Activated naive CD8-positive, alpha-beta T cell (primary cell): ENCODE results near the gene CABP4.
"Not testable (repeated sequence)": the region's sequence is repeated elsewhere in the genome, so short reads cannot be mapped to it uniquely, and the experiment has no call there.

Experiments used
- H3K27ac Mint-ChIP-seq: one replicate; pipeline ENCODE4 v1.8.0; 2021; ENCODE audit warnings: mixed read lengths
- H3K27me3 Mint-ChIP-seq: one replicate; pipeline ENCODE4 v1.8.0; 2021; ENCODE audit warnings: mixed read lengths
- H3K36me3 Mint-ChIP-seq: one replicate; pipeline ENCODE4 v1.8.0; 2021; ENCODE audit warnings: mixed read lengths
- H3K4me1 Mint-ChIP-seq: one replicate; pipeline ENCODE4 v1.8.0; 2021; ENCODE audit warnings: low read depth, mixed read lengths
- H3K4me3 Mint-ChIP-seq: one replicate; pipeline ENCODE4 v1.8.0; 2021; ENCODE audit warnings: mild to moderate bottlenecking, mixed read lengths
- H3K9me3 Mint-ChIP-seq: one replicate; pipeline ENCODE4 v1.8.0; 2021; ENCODE audit warnings: low read depth, mixed read lengths

Gene CABP4

DNA sequence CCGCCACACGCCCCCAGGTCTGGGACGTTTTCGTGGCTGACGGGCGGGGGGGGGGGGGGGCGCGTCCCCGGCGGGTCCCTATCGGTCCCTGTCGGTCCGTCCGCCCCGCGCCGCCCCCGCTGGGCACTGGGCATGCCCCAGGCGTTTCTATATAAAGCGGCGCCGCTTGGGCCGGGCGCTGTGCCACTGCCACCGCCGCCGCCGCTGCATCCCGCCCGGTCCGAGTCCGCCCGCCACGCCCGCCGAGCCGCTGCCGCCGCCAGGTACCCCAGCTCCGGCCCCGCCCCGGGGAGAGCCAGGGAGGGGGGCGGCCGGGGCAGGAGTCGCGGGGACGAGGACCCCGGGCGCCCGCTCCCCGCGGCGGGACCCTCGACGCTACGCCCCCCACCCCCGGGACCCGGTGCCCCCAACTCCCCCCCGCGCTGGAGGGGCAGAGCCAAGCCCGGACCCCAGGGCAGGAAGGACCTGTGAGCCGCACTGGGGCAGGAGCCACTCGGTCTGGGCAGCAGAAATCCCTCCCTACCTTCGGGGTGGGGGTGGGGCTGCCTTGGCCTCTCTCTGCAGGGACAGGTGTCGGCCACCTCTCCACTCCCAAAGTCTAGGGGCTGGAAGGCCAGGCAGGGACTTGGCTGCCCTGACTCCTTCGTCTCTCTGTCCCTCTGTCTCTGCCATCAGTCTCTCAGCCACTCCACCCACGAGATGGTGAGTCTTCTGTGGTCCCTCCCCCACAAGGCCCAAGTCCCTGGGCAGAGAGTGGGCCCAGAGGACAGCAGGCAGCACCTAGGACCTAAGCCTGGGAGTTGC, 39.5 kb upstream of the CABP4 start, which contains the start of gene CARNS1:
Gene CARNS1 (plus strand): TSS at position 178 of the 804 bp plus-strand sequence. CDS start 522 bp downstream, at position 700.
- H3K27me3 Mint-ChIP-seq: no peaks in the 10 kb centered on the region
- peaks cover 68% of the 10 kb centered on the region for H3K4me1 Mint-ChIP-seq
- peak within 1 kb of the TSS; percentile 85 for H3K4me3 Mint-ChIP-seq
- H3K27ac Mint-ChIP-seq: peak within 1 kb of the TSS; percentile 97
- H3K9me3 Mint-ChIP-seq: no peaks in the 10 kb centered on the region
- no peaks in the 10 kb centered on the region for H3K36me3 Mint-ChIP-seq

DNA sequence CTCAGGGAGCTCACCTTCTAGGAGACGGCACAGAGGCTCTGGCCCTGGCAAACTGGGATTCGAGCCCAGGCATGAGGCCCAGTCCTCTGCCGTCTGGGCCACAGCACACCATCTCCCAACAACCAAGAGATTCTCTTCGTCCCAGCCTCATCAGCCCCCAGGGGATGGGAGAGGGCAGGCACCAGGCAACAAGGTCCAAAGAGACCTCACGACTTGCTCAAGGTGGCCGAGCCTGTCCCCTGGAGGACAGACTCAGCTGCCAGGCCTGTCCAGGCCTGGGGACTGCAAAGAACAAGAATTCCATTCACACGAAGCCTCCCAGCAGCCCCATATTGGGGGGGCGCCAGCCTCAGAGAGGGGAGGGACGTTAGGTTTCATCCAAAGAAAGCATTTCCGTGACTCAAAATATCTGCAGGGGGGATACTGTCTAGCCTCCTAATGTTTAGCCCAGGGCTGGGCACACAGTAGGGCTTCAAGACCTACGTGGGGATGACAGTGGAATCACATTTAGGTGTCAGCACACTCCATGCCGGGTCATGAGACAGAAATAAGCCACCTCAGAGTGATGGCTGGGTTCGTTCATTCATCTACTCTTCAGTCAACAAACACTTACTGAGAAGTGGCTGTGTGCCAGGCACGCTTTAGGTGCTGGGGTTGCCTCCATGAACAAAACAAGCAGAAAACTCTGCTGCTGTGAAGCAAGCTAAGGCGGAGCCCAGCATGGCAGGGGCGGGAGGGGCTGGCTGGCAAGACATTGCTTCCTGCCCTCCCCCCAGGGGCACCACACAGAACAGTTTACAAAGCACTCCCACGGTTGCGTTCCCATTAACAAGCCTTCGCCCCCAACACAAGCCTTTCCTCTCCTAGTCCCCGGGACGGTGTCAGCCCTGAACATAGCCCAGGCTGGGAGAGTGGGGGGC, 38.5 kb upstream of the CABP4 start:
- no peaks in the 10 kb centered on the region for H3K27me3 Mint-ChIP-seq
- peaks cover 62% of the 10 kb centered on the region for H3K4me1 Mint-ChIP-seq
- H3K9me3 Mint-ChIP-seq: no peaks in the 10 kb centered on the region
- peak overlapping the region; percentile 85 for H3K4me3 Mint-ChIP-seq
- H3K36me3 Mint-ChIP-seq: no peaks in the 10 kb centered on the region
- H3K27ac Mint-ChIP-seq: peak overlapping the region; percentile 97

GRCh38 chr11:67417425-67417824, 37.7 kb upstream of the CABP4 start:
- H3K4me1 Mint-ChIP-seq: peaks cover 54% of the 10 kb centered on the region
- H3K4me3 Mint-ChIP-seq: peak overlapping the region; percentile 85
- no peaks in the 10 kb centered on the region for H3K36me3 Mint-ChIP-seq
- no peaks in the 10 kb centered on the region for H3K27me3 Mint-ChIP-seq
- H3K27ac Mint-ChIP-seq: peak overlapping the region; percentile 85
- H3K9me3 Mint-ChIP-seq: no peaks in the 10 kb centered on the region

GRCh38 chr11:67418476-67419281, 36.5 kb upstream of the CABP4 start:
- Mint-ChIP-seq H3K9me3 (no peaks in the 10 kb centered on the region), H3K36me3 (no peaks in the 10 kb centered on the region), H3K4me3 (peak overlapping the region; percentile 85), H3K27ac (peak overlapping the region; percentile 93), H3K27me3 (no peaks in the 10 kb centered on the region), H3K4me1 (peaks cover 48% of the 10 kb centered on the region)

GRCh38 chr11:67419325-67420049, 35.7 kb upstream of the CABP4 start:
- no peaks in the 10 kb centered on the region for H3K9me3 Mint-ChIP-seq
- no peaks in the 10 kb centered on the region for H3K27me3 Mint-ChIP-seq
- H3K36me3 Mint-ChIP-seq: no peaks in the 10 kb centered on the region
- H3K27ac Mint-ChIP-seq: peak overlapping the region; percentile 93
- peak overlapping the region; percentile 85 for H3K4me3 Mint-ChIP-seq
- H3K4me1 Mint-ChIP-seq: peaks cover 46% of the 10 kb centered on the region

GRCh38 chr11:67420147-67420645, 35.0 kb upstream of the CABP4 start:
- H3K4me3 Mint-ChIP-seq: peak overlapping the region; percentile 85
- no peaks in the 10 kb centered on the region for H3K27me3 Mint-ChIP-seq
- no peaks in the 10 kb centered on the region for H3K9me3 Mint-ChIP-seq
- H3K36me3 Mint-ChIP-seq: no peaks in the 10 kb centered on the region
- H3K27ac Mint-ChIP-seq: peak overlapping the region; percentile 93
- H3K4me1 Mint-ChIP-seq: peaks cover 46% of the 10 kb centered on the region

DNA sequence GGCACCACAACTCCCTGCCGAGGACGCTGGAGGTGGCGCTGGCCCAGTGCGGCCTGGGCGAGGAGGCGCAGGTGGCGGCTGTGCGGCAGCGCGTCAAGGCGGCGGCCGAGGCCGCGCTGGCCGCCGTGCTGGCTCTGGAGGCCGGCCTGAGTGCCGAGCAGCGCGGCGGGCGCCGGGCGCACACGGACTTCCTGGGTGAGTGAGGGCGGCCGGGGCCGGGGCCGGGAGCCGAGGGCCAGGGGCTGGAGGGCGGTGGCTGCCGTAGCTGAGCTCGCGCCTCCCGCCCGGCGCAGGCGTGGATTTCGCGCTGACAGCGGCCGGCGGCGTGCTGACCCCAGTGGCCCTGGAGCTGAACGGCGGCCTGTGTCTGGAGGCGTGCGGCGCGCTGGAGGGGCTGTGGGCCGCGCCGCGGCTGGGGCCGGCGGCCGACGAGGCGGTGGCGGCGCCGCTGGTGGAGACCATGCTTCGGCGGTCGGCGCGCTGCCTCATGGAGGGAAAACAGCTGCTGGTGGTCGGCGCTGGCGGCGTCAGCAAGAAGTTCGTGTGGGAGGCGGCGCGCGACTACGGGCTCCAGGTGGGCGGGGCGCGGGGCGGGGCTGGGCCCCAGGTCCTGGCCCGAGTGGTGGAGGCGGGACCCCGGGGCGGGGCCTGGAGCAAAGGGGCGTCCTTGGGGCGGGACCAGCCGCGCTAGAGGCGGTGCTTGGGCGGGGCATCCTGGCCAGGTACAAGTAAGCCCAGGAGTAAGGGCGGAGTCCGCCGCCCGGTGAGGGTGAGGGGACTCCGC, 34.3 kb upstream of the CABP4 start:
- Mint-ChIP-seq H3K4me1 (peaks cover 46% of the 10 kb centered on the region), H3K27ac (peak overlapping the region; percentile 87), H3K36me3 (no peaks in the 10 kb centered on the region), H3K27me3 (no peaks in the 10 kb centered on the region), H3K4me3 (peak overlapping the region; percentile 85), H3K9me3 (no peaks in the 10 kb centered on the region)

- Mint-ChIP-seq H3K27ac (peak overlapping the region; percentile 87), H3K9me3 (no peaks in the 10 kb centered on the region), H3K4me3 (peak overlapping the region; percentile 73), H3K4me1 (peaks cover 39% of the 10 kb centered on the region), H3K36me3 (no peaks in the 10 kb centered on the region), H3K27me3 (no peaks in the 10 kb centered on the region)
These were observed 33.6 kb upstream of the CABP4 start for GRCh38 chr11:67421430-67422031.

DNA sequence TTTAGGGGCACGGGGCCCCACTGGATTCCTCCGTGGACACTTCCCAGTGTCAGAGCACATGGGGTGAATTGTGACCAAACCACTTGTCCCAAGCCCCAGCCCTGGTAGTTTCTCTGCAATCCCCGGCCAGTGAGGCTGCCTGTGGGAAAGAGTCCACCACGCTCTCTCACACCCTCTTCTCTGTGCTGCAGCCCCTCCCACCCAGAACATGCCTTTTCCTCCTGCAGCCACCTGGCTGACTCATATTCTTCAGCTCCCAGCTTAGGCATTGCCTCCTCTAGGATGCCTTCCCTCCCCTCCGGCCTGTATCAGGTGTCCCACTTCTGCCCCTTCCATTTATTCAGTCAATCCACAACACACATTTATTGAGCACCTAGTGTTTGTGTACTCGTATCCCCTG, 32.3 kb upstream of the CABP4 start:
- H3K9me3 Mint-ChIP-seq: no peaks in the 10 kb centered on the region
- no peak overlapping the region for H3K27ac Mint-ChIP-seq
- peaks cover 36% of the 10 kb centered on the region for H3K4me1 Mint-ChIP-seq
- no peaks in the 10 kb centered on the region for H3K27me3 Mint-ChIP-seq
- H3K36me3 Mint-ChIP-seq: no peaks in the 10 kb centered on the region
- H3K4me3 Mint-ChIP-seq: no peak overlapping the region

- Mint-ChIP-seq H3K27ac (no peak overlapping the region), H3K4me1 (peaks cover 34% of the 10 kb centered on the region), H3K4me3 (no peak overlapping the region), H3K27me3 (no peaks in the 10 kb centered on the region), H3K36me3 (no peaks in the 10 kb centered on the region), H3K9me3 (no peaks in the 10 kb centered on the region)
These were observed 31.7 kb upstream of the CABP4 start for GRCh38 chr11:67423466-67423865.

GRCh38 chr11:67423891-67424613, 31.1 kb upstream of the CABP4 start:
- no peak overlapping the region for H3K4me3 Mint-ChIP-seq
- peaks cover 35% of the 10 kb centered on the region for H3K4me1 Mint-ChIP-seq
- no peaks in the 10 kb centered on the region for H3K36me3 Mint-ChIP-seq
- no peaks in the 10 kb centered on the region for H3K9me3 Mint-ChIP-seq
- no peaks in the 10 kb centered on the region for H3K27me3 Mint-ChIP-seq
- H3K27ac Mint-ChIP-seq: no peak overlapping the region

GRCh38 chr11:67427364-67427859, 27.7 kb upstream of the CABP4 start:
- Mint-ChIP-seq H3K4me3 (peak overlapping the region; percentile 97), H3K27ac (peak overlapping the region; percentile 96), H3K4me1 (peaks cover 46% of the 10 kb centered on the region)
- not testable (repeated sequence) for H3K27me3 Mint-ChIP-seq, H3K9me3 Mint-ChIP-seq, H3K36me3 Mint-ChIP-seq
